ENCODE results near the gene CCDC54. TPM values are rescaled to one million over a fixed set of nuclear protein-coding genes. Genes with fewer than 3 reads are reported as not detected.

CCDC54 gene
- total and polyA plus RNA-seq, 4 donors, result not detected

Other genes with a start within 250 kb of the CCDC54 start
- gene BBX, start 145.5 kb downstream of the CCDC54 start, total RNA-seq, result 10 to 100 TPM; 76.7 to 77.8 TPM
- 10 to 100 TPM; 10.0 to 13.4 TPM for gene BBX, start 145.5 kb downstream of the CCDC54 start, polyA plus RNA-seq

Measured in aorta (tissue), 4 donors.